Esophagus muscularis mucosa (tissue), 4 donors: Measurements from ENCODE around the gene MRNIP. TPM values are rescaled to one million over a fixed set of nuclear protein-coding genes. Genes with fewer than 3 reads are reported as not detected.

Experiments used
- DNase-seq: peaks from one replicate; pipeline ENCODE4 v3.0.0-alpha.2; 2017; ENCODE audit errors: extremely low spot score
- H3K27ac ChIP-seq, 4 donors: fragments of 200-600 bp; sonication (generic); replicated peaks in 1 of 4; 1 replicate in 3 of 4; 2 replicates in 1 of 4; pipeline ENCODE4 v1.5.1; 2016 to 2019; ENCODE audit warnings: mild to moderate bottlenecking in 1 of 4
- H3K27me3 ChIP-seq, 4 donors: fragments of 200-600 bp; sonication (generic); one replicate each; pipeline versions ENCODE4 v1.5.1 to v1.6.0; 2016 to 2019
- H3K36me3 ChIP-seq, 4 donors: fragments of 200-600 bp; sonication (generic); one replicate each; pipeline ENCODE4 v1.5.1; 2016 to 2019
- H3K4me1 ChIP-seq, 4 donors: fragments of 200-600 bp; sonication (generic); one replicate each; pipeline ENCODE4 v1.5.1; 2016 to 2019
- H3K4me3 ChIP-seq, 4 donors: fragments of 200-600 bp; sonication (generic); 1 replicate in 2 of 4; 2 replicates in 2 of 4; pipeline ENCODE4 v1.5.1; 2016 to 2019; ENCODE audit warnings: mild to moderate bottlenecking in 4 of 4, moderate library complexity in 1 of 4
- H3K9me3 ChIP-seq, 4 donors: fragments of 200-600 bp; sonication (generic); 1 replicate in 3 of 4; 2 replicates in 1 of 4; pipeline ENCODE4 v1.5.1; 2016 to 2019
- CTCF ChIP-seq, 3 experiments: fragments of 200-600 bp in 2 of 3; fragments of 450-650 bp in 1 of 3; sonication (generic) in 2 of 3; IDR thresholded peaks; one replicate each; pipeline ENCODE4 v1.5.1; 2017 to 2019; ENCODE audit warnings: antibody characterized with exemption in 3 of 3, mild to moderate bottlenecking in 2 of 3, moderate library complexity in 1 of 3
- EP300 ChIP-seq: sonication (generic); formaldehyde crosslinking; IDR thresholded peaks from one replicate; pipeline ENCODE4 v1.6.1; 2017; ENCODE audit warnings: antibody characterized with exemption
- POLR2A ChIP-seq: fragments of 450-650 bp; IDR thresholded peaks from one replicate; pipeline ENCODE4 v1.6.1; 2017; ENCODE audit warnings: antibody characterized with exemption, moderate library complexity, mild to moderate bottlenecking, low read depth
- POLR2AphosphoS5 ChIP-seq, 2 donors: sonication (generic); formaldehyde crosslinking; IDR thresholded peaks; one replicate each; pipeline ENCODE4 v1.6.1; 2017; ENCODE audit warnings: antibody characterized with exemption in 2 of 2
- WGBS: methylation state at CpG from one replicate; pipeline ENCODE4 v1.1.5; 2018; 5-methylcytosine and 5-hydroxymethylcytosine counted together
- intact Hi-C: fragments of 100-400 bp; cut with DNase I; formaldehyde crosslinking; loops from one replicate; pipeline ENCODE4 v1.15.1; 2023
- total RNA-seq, 4 donors: library from RNA; depleted of rRNA; stranded (reverse); fragments of >200 nt; gene quantifications; one replicate each; pipeline versions ENCODE4 v1.1.0 to v1.2.1, GENCODE V29; 2016

Gene MRNIP
- total RNA-seq, 4 donors from 2014 or later: 21.2 to 34.2 (median 23.3) TPM

- peak overlapping the region; percentile 92 to 99 (median 98) for H3K27ac ChIP-seq
- H3K36me3 ChIP-seq: peaks cover 9 to 22% (median 16%) of the 10 kb centered on the region in 4 donors
- peaks cover 46 to 64% (median 56%) of the 10 kb centered on the region in 4 donors for H3K4me1 ChIP-seq
- DNase-seq: no peak
- intact Hi-C loops: loop anchor here (5.0 kb wide), 1 partner anchor 52 kb away; the partner anchor contains the start of gene MRNIP
- WGBS: 65% methylated on average over 5 of the region's 9 CpGs
- peak overlapping the region; percentile 76 to 99 (median 94) for H3K4me3 ChIP-seq
- no peak for TF ChIP-seq POLR2AphosphoS5 (IDR thresholded peaks at IDR 0.05)
- TF ChIP-seq POLR2A: no peak
- no peak for TF ChIP-seq CTCF (IDR thresholded peaks at IDR 0.05)
- no peak for TF ChIP-seq EP300
- no peaks in the 10 kb centered on the region for H3K9me3 ChIP-seq
- no peaks in the 10 kb centered on the region for H3K27me3 ChIP-seq
Observed at GRCh38 chr5:179805070-179805528, 53.5 kb downstream of the MRNIP start.

GRCh38 chr5:179804555-179804947 is 54.1 kb downstream of the MRNIP start:
- Histone ChIP-seq H3K27ac (peak overlapping the region in 1 of 4 donors; percentile 92), H3K9me3 (no peaks in the 10 kb centered on the region), H3K36me3 (peaks cover 14 to 27% (median 21%) of the 10 kb centered on the region in 4 donors), H3K27me3 (no peaks in the 10 kb centered on the region), H3K4me1 (peaks cover 46 to 64% (median 56%) of the 10 kb centered on the region in 4 donors), H3K4me3 (peak overlapping the region in 2 of 4 donors; percentile 93 to 99)
- no peak for DNase-seq
- intact Hi-C loops: no loop called here
- 82% methylated on average over 8 of the region's 8 CpGs for WGBS
- no peak for TF ChIP-seq EP300
- TF ChIP-seq POLR2AphosphoS5 (IDR thresholded peaks at IDR 0.05): no peak
- no peak for TF ChIP-seq CTCF (IDR thresholded peaks at IDR 0.05)
- TF ChIP-seq POLR2A: no peak

GRCh38 chr5:179803651-179804554 is 54.7 kb downstream of the MRNIP start:
- WGBS: 51% methylated on average over 11 of the region's 18 CpGs
- intact Hi-C loops: no loop called here
- no peak for DNase-seq
- Histone ChIP-seq H3K4me1 (peaks cover 46 to 64% (median 56%) of the 10 kb centered on the region in 4 donors), H3K36me3 (peaks cover 21 to 34% (median 28%) of the 10 kb centered on the region in 4 donors), H3K9me3 (no peaks in the 10 kb centered on the region), H3K4me3 (no peak overlapping the region), H3K27ac (peak overlapping the region in 1 of 4 donors; percentile 5), H3K27me3 (no peaks in the 10 kb centered on the region)
- TF ChIP-seq CTCF (IDR thresholded peaks at IDR 0.05): no peak
- no peak for TF ChIP-seq POLR2AphosphoS5 (IDR thresholded peaks at IDR 0.05)
- no peak for TF ChIP-seq EP300
- no peak for TF ChIP-seq POLR2A

- Histone ChIP-seq H3K27ac (peak overlapping the region in 1 of 4 donors; percentile 5), H3K4me3 (no peak overlapping the region), H3K4me1 (peaks cover 46 to 63% (median 54%) of the 10 kb centered on the region in 4 donors), H3K9me3 (no peaks in the 10 kb centered on the region), H3K36me3 (peaks cover 29 to 42% (median 36%) of the 10 kb centered on the region in 4 donors), H3K27me3 (no peaks in the 10 kb centered on the region)
- intact Hi-C loops: no loop called here
- DNase-seq: no peak
- 77% methylated on average over 10 of the region's 11 CpGs for WGBS
- no peak for TF ChIP-seq CTCF (IDR thresholded peaks at IDR 0.05)
- no peak for TF ChIP-seq EP300
- no peak for TF ChIP-seq POLR2A
- TF ChIP-seq POLR2AphosphoS5 (IDR thresholded peaks at IDR 0.05): no peak
Observed at GRCh38 chr5:179802950-179803562, 55.6 kb downstream of the MRNIP start.
